Breast epithelium (tissue), 3 donors: ENCODE data around the gene SPTB.

Experiments used
- CTCF ChIP-seq, 3 donors: fragments of 450-650 bp; IDR thresholded peaks; one replicate each; pipeline ENCODE4 v1.5.1; 2016 to 2017; ENCODE audit warnings: antibody characterized with exemption in 3 of 3, mild to moderate bottlenecking in 3 of 3, moderate library complexity in 3 of 3
- POLR2A ChIP-seq: fragments of 450-650 bp; IDR thresholded peaks from one replicate; pipeline ENCODE4 v1.6.1; 2016; ENCODE audit warnings: antibody characterized with exemption, mild to moderate bottlenecking, moderate library complexity
- POLR2AphosphoS5 ChIP-seq, 3 donors: sonication (generic); formaldehyde crosslinking; IDR thresholded peaks; one replicate each; pipeline ENCODE4 v1.6.1; 2017; ENCODE audit warnings: antibody characterized with exemption in 3 of 3

GRCh38 chr14:64719601-64720000, 160.1 kb downstream of the SPTB start:
- TF ChIP-seq POLR2A (no peak), CTCF (IDR thresholded peaks at IDR 0.05) (no peak), POLR2AphosphoS5 (IDR thresholded peaks at IDR 0.05) (no peak)
